Fibroblast of skin of abdomen (primary cell): ENCODE data around the gene PNMA8C.
A peak's percentile ranks its signal among the peaks of the same experiment; 100 is the strongest.
"Not testable (repeated sequence)": the region's sequence is repeated elsewhere in the genome, so short reads cannot be mapped to it uniquely, and the experiment has no call there.

ENCODE experiments used
- DNase-seq: peaks from one replicate; pipeline ENCODE4 v3.0.0-alpha.2; 2013

Gene PNMA8C

DNA sequence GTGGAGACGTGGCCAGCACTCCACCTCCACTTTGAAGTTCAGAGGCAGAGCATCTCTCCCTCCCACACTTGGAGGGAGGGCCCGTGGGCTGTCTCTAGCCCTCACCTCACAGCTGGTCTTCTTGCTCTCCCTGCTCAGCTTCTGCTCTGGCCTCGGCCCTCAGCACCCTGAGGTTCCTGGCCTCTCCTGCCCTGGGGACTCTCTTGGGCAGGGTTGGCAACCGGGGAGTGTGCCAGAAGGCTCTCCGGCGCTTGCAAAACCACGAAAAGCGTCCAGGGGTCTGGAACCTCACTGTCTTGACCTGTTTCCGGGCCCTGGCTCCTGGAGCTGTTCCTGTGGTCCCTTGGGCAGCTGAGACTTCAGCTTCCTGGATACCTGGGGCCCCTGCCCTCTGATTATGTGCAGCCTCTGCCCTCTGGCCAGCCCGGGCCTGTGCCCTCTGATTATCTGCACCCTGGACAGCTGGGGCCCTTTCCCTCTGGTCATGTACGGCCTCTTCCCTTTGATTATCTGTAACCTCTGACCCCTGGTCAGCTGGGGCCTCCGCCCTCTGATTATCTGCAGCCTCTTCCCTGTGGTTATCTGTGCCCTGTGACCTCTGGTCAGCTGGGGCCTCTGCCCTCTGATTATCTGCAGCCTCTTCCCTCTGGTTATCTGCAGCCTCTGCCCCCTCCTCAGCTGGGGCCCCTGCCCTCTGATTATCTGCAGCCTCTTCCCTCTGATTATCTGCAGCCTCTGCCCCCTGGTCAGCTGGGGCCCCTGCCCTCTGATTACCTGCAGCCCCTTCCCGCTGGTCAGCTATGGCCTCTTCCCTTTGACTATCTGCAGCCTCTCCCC lies 17.4 kb downstream of the PNMA8C start:
- no peak for DNase-seq

DNA sequence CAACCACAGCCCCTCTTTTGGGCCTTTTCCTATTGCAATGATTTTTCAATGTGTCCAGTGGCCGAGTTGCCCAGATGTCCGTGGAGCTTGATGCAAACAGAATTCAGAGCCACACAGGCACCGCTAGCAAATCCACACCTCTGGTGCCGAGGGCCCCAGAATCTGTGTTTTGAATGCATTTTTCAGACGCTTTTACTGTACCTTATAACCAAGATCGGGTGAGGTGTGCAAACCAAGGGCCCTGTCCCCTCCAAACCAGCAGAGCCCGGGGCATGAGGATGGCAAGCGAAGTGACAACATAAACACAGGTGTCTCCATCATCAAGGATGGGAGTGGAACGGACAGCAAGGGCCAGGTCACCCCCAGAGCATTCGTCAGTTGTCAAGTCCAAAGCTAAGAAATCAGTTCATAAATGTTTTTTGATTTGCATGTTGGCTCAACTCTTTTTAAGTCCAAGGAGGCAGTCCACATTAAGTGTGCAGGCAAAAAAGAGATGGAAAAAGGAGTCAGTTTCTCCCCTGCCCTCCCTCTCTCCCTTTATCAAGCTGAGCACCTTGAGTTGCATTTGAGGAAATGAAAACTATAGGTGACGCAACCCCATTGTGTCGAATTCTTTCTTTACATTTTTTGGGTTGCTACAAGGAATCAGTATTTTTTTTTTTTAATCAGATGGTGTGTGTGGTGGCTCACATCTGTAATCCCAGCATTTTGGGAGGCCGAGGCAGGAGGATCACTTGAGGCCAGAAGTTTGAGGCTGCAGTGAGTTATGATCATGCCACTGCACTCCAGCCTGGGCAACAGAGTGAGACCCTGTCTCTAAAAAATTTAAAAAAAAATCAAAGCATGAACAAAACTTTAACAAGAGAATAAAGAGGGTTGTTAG lies 18.3 kb downstream of the PNMA8C start:
- DNase-seq: no peak

DNA sequence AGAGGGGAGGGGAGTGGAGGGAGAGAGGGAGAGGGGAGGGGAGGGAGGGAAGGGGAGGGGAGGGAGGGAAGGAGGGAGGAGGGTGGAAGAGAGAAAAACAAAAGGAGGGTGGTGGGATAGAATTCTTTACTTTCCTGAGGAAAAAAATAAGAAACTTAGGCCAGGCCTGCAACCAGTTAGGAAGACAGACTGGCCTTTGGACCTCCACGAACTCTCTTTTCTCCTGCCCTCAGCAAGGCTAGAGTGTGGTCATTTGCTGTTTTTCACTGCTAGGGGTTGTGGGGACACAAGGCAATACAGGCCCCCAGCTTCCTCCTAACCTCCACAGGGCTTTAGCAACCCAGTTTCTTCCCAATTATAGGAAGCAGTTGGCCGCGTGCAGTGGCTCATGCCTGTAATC lies 19.5 kb downstream of the PNMA8C start:
- no peak for DNase-seq

- DNase-seq: peak; percentile 41
These were observed 20.1 kb downstream of the PNMA8C start for GRCh38 chr19:46408664-46409039.

GRCh38 chr19:46407856-46408663 lies 20.7 kb downstream of the PNMA8C start:
- no peak for DNase-seq

- no peak for DNase-seq
These were observed 21.8 kb downstream of the PNMA8C start for GRCh38 chr19:46406976-46407375.

DNA sequence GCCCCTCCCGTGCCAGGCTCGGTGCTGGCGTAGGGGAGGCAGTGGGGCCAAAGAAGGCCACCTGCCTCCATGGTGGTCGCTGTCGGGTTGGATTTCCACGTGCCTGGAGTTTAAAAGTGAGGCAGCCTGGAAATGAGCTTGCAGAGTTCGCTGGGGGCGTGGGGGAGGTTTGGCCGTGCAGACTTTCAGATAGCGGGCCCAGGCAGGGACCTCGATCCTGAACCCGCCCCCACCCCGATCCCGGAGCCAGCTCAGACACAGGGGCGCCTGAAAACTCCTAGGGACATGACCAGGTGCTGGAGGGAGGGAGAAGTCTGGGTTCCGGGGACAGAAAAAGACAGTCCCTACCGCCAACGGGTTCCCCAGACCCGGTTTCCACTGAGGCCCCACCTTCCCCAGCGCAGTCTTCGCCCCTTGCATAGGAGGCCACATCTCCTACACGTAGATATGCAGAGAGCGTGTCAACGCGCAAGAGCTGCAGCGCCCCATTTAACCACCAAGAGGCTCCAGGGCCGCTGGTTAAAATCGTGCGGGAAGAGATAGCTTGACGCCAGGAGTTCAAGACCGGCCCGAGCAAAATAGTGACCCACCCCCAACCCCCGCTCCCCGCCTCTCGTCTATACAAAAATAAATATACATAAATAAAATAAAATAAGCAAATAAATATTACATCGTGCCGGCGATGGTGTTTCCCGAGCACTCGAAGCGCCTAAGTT lies 23.8 kb downstream of the PNMA8C start:
- peak; percentile 52 for DNase-seq

GRCh38 chr19:46404055-46404752 lies 24.5 kb downstream of the PNMA8C start:
- peak; percentile 56 for DNase-seq

GRCh38 chr19:46402725-46403124 lies 26.0 kb downstream of the PNMA8C start:
- DNase-seq: no peak

DNA sequence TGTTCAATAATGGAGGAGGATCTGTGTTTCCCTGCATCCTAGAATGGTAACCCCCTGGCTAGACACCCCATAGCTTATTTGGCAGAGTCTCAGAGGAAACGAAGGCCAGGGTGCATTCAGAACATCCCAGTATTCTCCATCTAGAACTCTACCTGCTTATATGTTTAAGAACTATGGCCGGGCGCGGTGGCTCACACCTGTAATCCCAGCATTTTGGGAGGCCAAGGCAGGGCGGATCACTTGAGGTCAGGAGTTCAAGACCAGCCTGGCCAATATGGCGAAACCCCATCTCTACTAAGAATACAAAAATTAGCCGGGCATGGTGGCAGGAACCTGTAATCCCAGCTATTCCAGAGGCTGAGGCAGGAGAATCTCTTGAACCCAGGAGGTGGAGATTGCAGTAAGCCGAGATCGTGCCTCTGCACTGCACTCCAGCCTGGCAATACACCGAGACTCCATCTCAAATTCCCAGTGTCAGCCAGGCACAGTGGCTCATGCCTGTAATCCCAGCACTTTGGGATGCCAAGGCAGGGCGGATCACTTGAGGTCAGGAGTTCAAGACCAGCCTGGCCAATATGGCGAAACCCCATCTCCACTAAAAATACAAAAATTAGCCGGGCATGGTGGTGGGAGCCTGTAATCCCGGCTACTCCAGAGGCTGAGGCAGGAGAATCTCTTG lies 30.8 kb downstream of the PNMA8C start:
- not testable (repeated sequence) for DNase-seq

GRCh38 chr19:46394402-46394797 lies 34.3 kb downstream of the PNMA8C start:
- DNase-seq: no peak

GRCh38 chr19:46393456-46394401 lies 35.0 kb downstream of the PNMA8C start:
- DNase-seq: no peak

DNA sequence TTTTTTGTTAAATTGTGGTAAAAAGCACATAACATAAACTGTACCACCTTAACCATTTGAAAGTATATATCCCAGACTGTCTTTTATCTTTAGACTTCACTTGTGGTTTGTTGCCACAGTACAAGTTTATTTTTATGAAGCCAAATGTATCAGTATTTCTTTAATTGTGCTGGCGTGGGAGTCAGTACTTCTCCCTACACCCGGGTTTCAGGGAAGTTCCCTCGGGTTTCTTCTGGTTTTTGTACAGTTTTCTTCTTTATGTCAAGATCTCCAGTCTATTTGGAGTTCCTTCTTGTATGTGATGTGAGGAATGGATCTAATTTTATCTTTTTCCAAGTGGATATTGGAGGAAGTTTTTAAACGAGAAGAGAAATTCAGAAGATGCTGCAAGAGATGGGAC lies 35.9 kb downstream of the PNMA8C start:
- no peak for DNase-seq

DNA sequence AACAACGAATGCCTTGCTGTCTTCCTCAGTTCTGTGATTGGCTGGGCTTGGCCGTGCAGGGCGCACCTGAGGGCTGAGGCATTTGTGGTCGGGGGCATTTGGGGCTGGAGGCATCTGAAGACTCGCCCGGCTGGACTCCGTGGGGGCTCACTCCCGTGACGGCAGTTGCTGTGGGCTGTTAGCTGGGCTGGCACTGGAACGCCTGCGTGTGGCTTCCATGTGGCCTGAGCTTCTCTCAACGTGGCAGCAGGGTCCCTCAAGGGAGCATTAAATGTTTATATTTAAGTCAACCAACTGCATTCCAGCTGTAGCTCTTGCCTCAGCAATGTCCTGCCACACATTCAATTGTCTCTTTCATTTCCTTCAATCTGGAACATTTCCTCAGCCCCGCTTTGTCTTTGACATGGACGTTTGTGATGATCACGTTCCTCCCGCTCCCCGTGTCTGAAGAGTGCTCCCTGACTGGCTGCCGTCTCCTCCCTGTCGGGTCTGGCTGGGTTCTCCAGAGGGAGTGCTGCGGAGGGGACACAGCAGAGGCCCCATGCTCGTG lies 36.4 kb downstream of the PNMA8C start:
- DNase-seq: peak; percentile 76

GRCh38 chr19:46391296-46392251 lies 37.2 kb downstream of the PNMA8C start:
- DNase-seq: no peak

- DNase-seq: no peak
These were observed 37.9 kb downstream of the PNMA8C start for GRCh38 chr19:46390866-46391265.

GRCh38 chr19:46390121-46390858 lies 38.4 kb downstream of the PNMA8C start:
- no peak for DNase-seq
